K562 (cell line): Measurements from ENCODE around the gene ITPR1. TPM values are rescaled to one million over a fixed set of nuclear protein-coding genes. Genes with fewer than 3 reads are reported as not detected.

Source experiments
- ATAC-seq: fragments of 200-7000 bp; cut with Tn5 transposase; 3 replicates; pipeline ENCODE4 v1.9.1; 2020; ENCODE audit warnings: moderate library complexity
- BruUV-seq: library from RNA; stranded (reverse); fragments of 400-500 nt; replicated peaks from 2 replicates; lab custom pipeline; 2021; lab: Mats Ljungman, UMichigan
- CTCF ChIA-PET: fragments of 300-600 bp; formaldehyde crosslinking; extraction: SDS; loops from one replicate; lab custom pipeline; 2021; ENCODE audit warnings: low intra/inter-chr PET ratio; lab: Yijun Ruan, JAX
- POLR2A ChIA-PET: fragments of 300-600, 350-650 bp; sonication (Branson Sonifier 250); formaldehyde crosslinking; extraction: SDS; loops from one replicate; lab custom pipeline; 2021; ENCODE audit warnings: antibody characterized with exemption, inconsistent platforms; lab: Yijun Ruan, JAX
- DNase-seq, 4 experiments: peaks; one replicate each; pipeline versions ENCODE4 v3.0.0 to v3.0.0-alpha.2; 2011 to 2018; ENCODE audit warnings: low spot score in 3 of 4, mixed read lengths in 3 of 4; ENCODE audit errors: extremely low read depth in 1 of 4
- FAIRE-seq: peaks from 2 replicates; lab custom pipeline; 2011; peaks lifted over from hg19 to GRCh38; lab: Jason Lieb, UNC
- H2AFZ ChIP-seq: 2 replicates; pipeline ENCODE4 v1.6.0; 2011; ENCODE audit warnings: low read depth, low read length, control low read depth, inconsistent platforms
- H3K27ac ChIP-seq: fragments of 200-600 bp; 3 replicates; pipeline ENCODE4 v1.8.0; 2011; ENCODE audit warnings: low read depth, mild to moderate bottlenecking, control low read depth, inconsistent platforms, low read length, moderate library complexity, mixed read lengths; ENCODE audit errors: extremely low read depth
- H3K27me3 ChIP-seq, 2 experiments: fragments of 300-600 bp in 1 of 2; 2 replicates in 1 of 2; 3 replicates in 1 of 2; pipeline versions ENCODE4 v1.6.0 to v1.8.0; 2011; ENCODE audit warnings: inconsistent platforms in 2 of 2, low read length in 2 of 2, mild to moderate bottlenecking in 1 of 2, mixed read lengths in 1 of 2, moderate library complexity in 1 of 2; ENCODE audit not compliant: control insufficient read depth in 2 of 2, insufficient read depth in 2 of 2
- H3K36me3 ChIP-seq: fragments of 300-600 bp; 3 replicates; pipeline ENCODE4 v1.8.0; 2011; ENCODE audit warnings: mild to moderate bottlenecking, low read length, inconsistent platforms; ENCODE audit not compliant: control insufficient read depth, insufficient read depth
- H3K4me1 ChIP-seq, 2 experiments: fragments of 200-600 bp in 1 of 2; replicated peaks in 1 of 2; 2 replicates in 1 of 2; 3 replicates in 1 of 2; pipeline versions ENCODE4 v1.5.1 to v1.8.0; 2011; ENCODE audit warnings: inconsistent platforms in 2 of 2, low read length in 2 of 2, mild to moderate bottlenecking in 1 of 2, mixed read lengths in 1 of 2, moderate library complexity in 1 of 2; ENCODE audit not compliant: control insufficient read depth in 2 of 2, insufficient read depth in 2 of 2
- H3K4me2 ChIP-seq: 2 replicates; pipeline ENCODE4 v1.6.1; 2011; ENCODE audit warnings: low read length, control low read depth, inconsistent platforms, mixed read lengths; ENCODE audit not compliant: insufficient read depth
- H3K4me3 ChIP-seq: fragments of 200-600 bp; sonication (generic), shearing (Covaris generic); 2 replicates; pipeline ENCODE4 v1.5.1; 2016; ENCODE audit warnings: control low read depth, inconsistent platforms
- H3K79me2 ChIP-seq: fragments of 200-600 bp; 3 replicates; pipeline ENCODE4 v1.8.0; 2011; ENCODE audit warnings: low read length, inconsistent platforms; ENCODE audit not compliant: control insufficient read depth, insufficient read depth
- H3K9ac ChIP-seq, 2 experiments: 2 replicates each; pipeline versions ENCODE4 v1.6.0 to v1.6.1; 2011; ENCODE audit warnings: low read depth in 2 of 2, low read length in 2 of 2, control low read depth in 1 of 2, inconsistent platforms in 1 of 2, mild to moderate bottlenecking in 1 of 2, mixed read lengths in 1 of 2; ENCODE audit not compliant: insufficient read depth in 1 of 2
- H3K9me1 ChIP-seq: one replicate; pipeline ENCODE4 v1.6.0; 2011; ENCODE audit warnings: inconsistent platforms, mild to moderate bottlenecking, low read length, moderate library complexity; ENCODE audit not compliant: control insufficient read depth, insufficient read depth
- H3K9me3 ChIP-seq: replicated peaks from 2 replicates; pipeline ENCODE4 v1.5.1; 2011; ENCODE audit warnings: low read depth, low read length, inconsistent platforms; ENCODE audit not compliant: control insufficient read depth, insufficient read depth
- H4K20me1 ChIP-seq: replicated peaks from 2 replicates; pipeline ENCODE4 v1.6.1; 2011; ENCODE audit warnings: low read length, inconsistent platforms, mixed read lengths; ENCODE audit not compliant: control insufficient read depth, insufficient read depth
- ARNT ChIP-seq, 2 experiments: fragments of 450-650 bp; IDR thresholded peaks; 2 replicates each; pipeline ENCODE4 v1.6.1; 2016; ENCODE audit warnings: mild to moderate bottlenecking in 1 of 2
- CEBPB ChIP-seq: fragments of 450-650 bp; IDR thresholded peaks from 2 replicates; pipeline ENCODE4 v1.6.1; 2016; ENCODE audit warnings: missing genetic modification characterization, missing compliant biosample characterization
- CEBPG ChIP-seq, 3 experiments: fragments of 200-800 bp in 1 of 3; sonication (Bioruptor generic) in 1 of 3; sonication (generic) in 1 of 3; formaldehyde crosslinking in 1 of 3; IDR thresholded peaks in 2 of 3; conservative IDR thresholded peaks in 1 of 3; 2 replicates each; pipeline versions ENCODE4 v1.6.1 to v1.8.0; 2016 to 2022; ENCODE audit warnings: missing compliant biosample characterization in 2 of 3, missing genetic modification characterization in 2 of 3, mild to moderate bottlenecking in 1 of 3, missing genetic modification reagents in 1 of 3
- ELF4 ChIP-seq: fragments of 450-650 bp; formaldehyde crosslinking; IDR thresholded peaks from 2 replicates; pipeline ENCODE4 v1.4.0; 2022; ENCODE audit warnings: missing genetic modification characterization
- EP400 ChIP-seq: fragments of 450-650 bp; IDR thresholded peaks from 2 replicates; pipeline ENCODE4 v1.6.1; 2017; ENCODE audit warnings: antibody characterized with exemption, mild to moderate bottlenecking, moderate library complexity
- KHSRP ChIP-seq: fragments of 450-650 bp; IDR thresholded peaks from 2 replicates; pipeline ENCODE4 v1.6.1; 2017
- NFATC3 ChIP-seq: fragments of 450-650 bp; IDR thresholded peaks from 2 replicates; pipeline ENCODE4 v1.6.1; 2017; ENCODE audit warnings: mild to moderate bottlenecking
- POLR2B ChIP-seq: fragments of 450-650 bp; IDR thresholded peaks from 2 replicates; pipeline ENCODE4 v1.6.1; 2018; ENCODE audit warnings: low read depth; ENCODE audit not compliant: partially characterized antibody
- PRPF4 ChIP-seq: fragments of 200-400 bp; formaldehyde crosslinking; IDR thresholded peaks from one replicate; pipeline ENCODE4 v1.6.1; 2017; ENCODE audit warnings: low read length, low read depth, mild to moderate bottlenecking; ENCODE audit not compliant: insufficient read depth, poor library complexity, severe bottlenecking
- PTTG1 ChIP-seq: fragments of 450-650 bp; IDR thresholded peaks from 2 replicates; pipeline ENCODE4 v1.6.1; 2016; ENCODE audit warnings: low read depth, mild to moderate bottlenecking, missing genetic modification characterization, missing compliant biosample characterization
- RBM14 ChIP-seq: fragments of 200-400 bp; formaldehyde crosslinking; IDR thresholded peaks from 2 replicates; pipeline ENCODE4 v1.6.1; 2018; ENCODE audit warnings: low read depth, mild to moderate bottlenecking, low read length, moderate library complexity, borderline replicate concordance; ENCODE audit not compliant: insufficient read depth
- RBM25 ChIP-seq: fragments of 200-400 bp; formaldehyde crosslinking; IDR thresholded peaks from 2 replicates; pipeline ENCODE4 v1.6.1; 2018; ENCODE audit warnings: low read length, low read depth, moderate library complexity; ENCODE audit not compliant: severe bottlenecking
- RBM34 ChIP-seq: fragments of 200-400 bp; formaldehyde crosslinking; IDR thresholded peaks from 2 replicates; pipeline ENCODE4 v1.6.1; 2018; ENCODE audit warnings: low read length, borderline replicate concordance; ENCODE audit not compliant: insufficient read depth
- SREBF1 ChIP-seq: fragments of 150-350 bp; IDR thresholded peaks from 2 replicates; pipeline ENCODE4 v1.6.1; 2014; ENCODE audit warnings: antibody characterized with exemption, low read depth, low read length, borderline replicate concordance
- ZNF133 ChIP-seq: fragments of 250-450 bp; sonication (Bioruptor Pico); IDR thresholded peaks from 2 replicates; pipeline ENCODE4 v1.4.0; 2020; ENCODE audit warnings: mild to moderate bottlenecking
- ZNF146 ChIP-seq: IDR thresholded peaks from one replicate; pipeline ENCODE4 v1.6.1; 2018; ENCODE audit warnings: missing compliant biosample characterization; ENCODE audit not compliant: unreplicated experiment
- ZNF217 ChIP-seq: sonication (generic); formaldehyde crosslinking; IDR thresholded peaks from 2 replicates; pipeline ENCODE4 v1.8.0; 2022; ENCODE audit warnings: mild to moderate bottlenecking, missing genetic modification reagents
- WGBS: fragments of 100-300 bp; shearing (Covaris generic); methylation state at CpG from one replicate; pipeline ENCODE4 v1.1.6; 2016; ENCODE audit warnings: low coverage, mixed read lengths; ENCODE audit not compliant: insufficient coverage; ENCODE audit errors: missing lambda C conversion rate; 5-methylcytosine and 5-hydroxymethylcytosine counted together
- in situ Hi-C: fragments of 300-500 bp; cut with MboI; formaldehyde crosslinking; loops from 4 replicates; pipeline ENCODE4 v1.15.0; 2018; ENCODE audit warnings: inconsistent platforms, mixed read lengths
- intact Hi-C: fragments of 100-400 bp; cut with micrococcal nuclease; formaldehyde crosslinking; loops from 2 replicates; pipeline ENCODE4 v1.14.2; 2022
- polyA plus RNA-seq, 8 experiments: library from polyadenylated mRNA; depleted of rRNA in 4 of 8; stranded (reverse) in 5 of 8; unstranded in 3 of 8; fragments of >200 nt; fragmentation: Nextera tagmentation in 2 of 8; fragmentation: Illumina TruSeq in 1 of 8; extraction: Ambion mirVana in 2 of 8; extraction: Trizol in 1 of 8; gene quantifications; 2 replicates each; pipeline versions ENCODE4 v1.2.1 to v1.2.3, GENCODE V29; 2011 to 2014; ENCODE audit warnings: inconsistent platforms in 1 of 8, missing spikeins in 1 of 8
- total RNA-seq, 7 experiments: library from RNA; depleted of rRNA in 6 of 7; stranded (reverse); fragments of >200 nt in 6 of 7; fragmentation: Illumina TruSeq in 2 of 7; extraction: Trizol in 2 of 7; gene quantifications; 2 replicates each; pipeline versions ENCODE4 v1.2.1 to v1.2.3, GENCODE V29; 2011 to 2021; ENCODE audit warnings: low replicate concordance in 1 of 7

ITPR1 gene
- total and polyA plus RNA-seq, 9 of the 15 experiments (the other 6 are each of a cell fraction or from before 2014, with no cell fraction given), result 22.4 to 40.0 (median 27.4) TPM

DNA sequence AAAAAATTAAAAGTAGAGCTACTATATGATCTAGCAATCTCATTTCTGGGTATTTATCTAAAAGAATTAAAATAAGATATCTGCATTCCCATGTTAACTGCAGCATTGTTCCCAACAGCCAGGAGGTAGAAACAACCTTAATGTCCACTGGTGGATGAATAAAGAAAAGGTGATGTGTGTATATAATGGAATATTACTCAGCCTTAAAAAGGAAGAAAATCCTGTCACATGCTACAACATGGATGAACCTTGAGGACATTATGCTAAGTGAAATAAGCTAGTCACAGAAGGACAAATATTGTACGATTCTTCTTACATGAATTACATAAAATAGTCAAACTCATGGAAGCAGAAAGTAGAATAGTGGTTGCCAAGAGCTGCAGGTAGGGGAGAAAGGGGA, 366.6 kb downstream of the ITPR1 start:
- intact Hi-C loops, result no loop called here
- CTCF ChIA-PET, result no interaction called here

GRCh38 chr3:4862973-4863372, 369.8 kb downstream of the ITPR1 start:
- CTCF ChIA-PET, result no interaction called here
- WGBS, result 90% methylated on average over 2 of the region's 2 CpGs
- FAIRE-seq, result no peak

More for the DNA sequence above, 366.6 kb downstream of the ITPR1 start:
- peaks cover 5% of the 10 kb centered on the region; the same call in 1 of the 2 replicates for H3K9me3 ChIP-seq
- H3K4me3 ChIP-seq, result no peak overlapping the region
- no peaks in the 10 kb centered on the region for H3K36me3 ChIP-seq
- BruUV-seq, result no TSS peak
- H3K27me3 ChIP-seq, result no peaks in the 10 kb centered on the region
- H4K20me1 ChIP-seq, result no peaks in the 10 kb centered on the region
- no peaks in the 10 kb centered on the region for H3K79me2 ChIP-seq
- peak; percentile 56 for TF ChIP-seq RBM25
- TF ChIP-seq PRPF4, result no peak
- peak; percentile 86 for TF ChIP-seq ZNF146 (CRISPR knock-in tag)
- TF ChIP-seq PTTG1, result no peak
- no peak for TF ChIP-seq ZNF133 (CRISPR knock-in tag)
- TF ChIP-seq RBM34, result no peak
- no peak for TF ChIP-seq ARNT (IDR thresholded peaks at IDR 0.05)
- TF ChIP-seq EP400, result no peak
- POLR2A ChIA-PET, result interaction anchor here (0.7 kb wide), 1 partner anchor 28 kb away, joined by 3 read pairs; no protein-coding TSS in a partner anchor
- no peaks in the 10 kb centered on the region for H3K4me1 ChIP-seq
- DNase-seq (no peak), FAIRE-seq (no peak), ATAC-seq (no peak)
- no peak overlapping the region for H2AFZ ChIP-seq
- 16% methylated on average over 1 of the region's 1 CpG for whole genome bisulfite sequencing
- in situ Hi-C loops, result no loop called here
- H3K9ac ChIP-seq, result no peak overlapping the region
- no peak overlapping the region for H3K27ac ChIP-seq
- no peak overlapping the region for H3K4me2 ChIP-seq
- no peaks in the 10 kb centered on the region for H3K9me1 ChIP-seq

More at GRCh38 chr3:4862973-4863372, 369.8 kb downstream of the ITPR1 start:
- POLR2A ChIA-PET, result no interaction called here
- in situ Hi-C loops (no loop called here), intact Hi-C loops (no loop called here)
- Histone ChIP-seq H3K9me1 (no peaks in the 10 kb centered on the region), H2AFZ (no peak overlapping the region), H3K4me1 (peaks cover 6 to 14% of the 10 kb centered on the region in 2 experiments), H3K4me2 (no peak overlapping the region), H4K20me1 (no peaks in the 10 kb centered on the region), H3K9ac (no peak overlapping the region), H3K36me3 (no peaks in the 10 kb centered on the region), H3K27ac (no peak overlapping the region), H3K9me3 (peaks cover 5% of the 10 kb centered on the region; the same call in 1 of the 2 replicates), H3K79me2 (peaks cover 6% of the 10 kb centered on the region; the same call in 2 of the 3 replicates), H3K27me3 (no peaks in the 10 kb centered on the region), H3K4me3 (no peak overlapping the region)
- no TSS peak for BruUV-seq
- ATAC-seq (no peak), DNase-seq (no peak)
- TF ChIP-seq RBM14 (no peak), CEBPB (tag) (peak; percentile 60), KHSRP (no peak), ELF4 (CRISPR knock-in tag) (no peak), NFATC3 (no peak), ZNF217 (no peak), POLR2B (no peak), CEBPG (CRISPR knock-in tag; IDR thresholded peaks at IDR 0.05) (no peak), CEBPG (tag; conservative IDR thresholded peaks at IDR 0.05 in 1 of 2, IDR thresholded peaks at IDR 0.05 in 1 of 2) (peak in 1 of 2 experiments; percentile 56; a peak in 2 of 4 replicates), SREBF1 (no peak)
